NCI-H2171 (cell line): ENCODE results near the gene PTGDR2.

Experiments used
- DNase-seq: peaks from one replicate; lab custom pipeline; 2025; lab: John Stamatoyannopoulos, UW

The PTGDR2 gene

DNA sequence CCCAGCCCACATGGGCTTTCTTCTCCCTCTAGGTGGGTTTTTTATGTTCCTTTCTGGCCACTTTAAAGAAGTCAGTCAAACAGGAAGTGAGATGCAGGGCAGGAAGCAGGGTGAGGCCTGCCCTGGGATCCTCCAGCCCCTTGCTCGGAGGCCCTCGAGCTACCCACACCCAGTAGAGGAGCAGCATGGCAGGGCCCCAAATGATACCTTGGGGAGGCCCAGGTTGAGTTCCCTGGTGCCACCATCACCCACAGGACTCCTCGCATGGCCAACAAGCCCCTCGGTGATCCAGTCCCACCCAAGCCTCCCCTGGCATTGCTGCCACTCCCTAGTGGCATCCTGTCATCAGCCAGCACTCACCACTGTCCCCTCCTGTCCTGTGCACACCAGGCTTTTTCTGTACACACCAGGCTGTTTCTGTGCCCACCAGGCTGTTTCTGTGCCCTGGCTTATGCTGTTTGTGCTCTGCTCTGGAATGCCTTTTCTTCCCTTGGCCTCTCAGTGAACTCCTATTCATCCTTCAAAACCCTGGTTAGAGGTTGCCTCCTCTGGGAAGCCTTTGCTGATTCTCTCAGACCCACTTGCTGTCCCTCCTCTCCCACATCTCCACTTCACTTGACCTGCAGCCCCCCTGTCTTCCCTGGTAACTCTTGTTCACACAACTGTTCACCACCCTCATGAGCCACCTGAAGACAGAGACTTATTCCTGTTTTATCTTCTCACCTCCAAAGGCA is 3.1 kb upstream of the PTGDR2 start:
- DNase-seq: no peak

DNA sequence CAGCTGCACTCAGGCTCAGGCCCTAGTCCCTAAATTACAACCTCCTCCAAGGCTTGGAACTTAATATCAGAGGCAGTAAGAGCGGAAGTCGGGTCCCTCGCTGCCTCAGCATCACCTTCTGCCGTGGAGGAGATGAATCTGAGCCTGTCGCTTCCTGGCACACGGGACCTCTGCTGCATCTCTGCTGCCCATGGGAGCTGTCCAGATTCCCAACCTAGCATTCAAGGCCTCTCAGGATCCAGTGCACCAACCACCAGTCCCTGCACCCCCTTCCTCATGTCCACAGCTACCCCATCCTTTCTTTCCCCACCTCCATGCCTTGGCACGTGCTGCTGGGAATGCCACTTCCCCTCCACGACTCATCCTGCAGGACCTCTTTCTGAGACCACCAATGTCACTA is 2.5 kb upstream of the PTGDR2 start:
- no peak for DNase-seq

DNA sequence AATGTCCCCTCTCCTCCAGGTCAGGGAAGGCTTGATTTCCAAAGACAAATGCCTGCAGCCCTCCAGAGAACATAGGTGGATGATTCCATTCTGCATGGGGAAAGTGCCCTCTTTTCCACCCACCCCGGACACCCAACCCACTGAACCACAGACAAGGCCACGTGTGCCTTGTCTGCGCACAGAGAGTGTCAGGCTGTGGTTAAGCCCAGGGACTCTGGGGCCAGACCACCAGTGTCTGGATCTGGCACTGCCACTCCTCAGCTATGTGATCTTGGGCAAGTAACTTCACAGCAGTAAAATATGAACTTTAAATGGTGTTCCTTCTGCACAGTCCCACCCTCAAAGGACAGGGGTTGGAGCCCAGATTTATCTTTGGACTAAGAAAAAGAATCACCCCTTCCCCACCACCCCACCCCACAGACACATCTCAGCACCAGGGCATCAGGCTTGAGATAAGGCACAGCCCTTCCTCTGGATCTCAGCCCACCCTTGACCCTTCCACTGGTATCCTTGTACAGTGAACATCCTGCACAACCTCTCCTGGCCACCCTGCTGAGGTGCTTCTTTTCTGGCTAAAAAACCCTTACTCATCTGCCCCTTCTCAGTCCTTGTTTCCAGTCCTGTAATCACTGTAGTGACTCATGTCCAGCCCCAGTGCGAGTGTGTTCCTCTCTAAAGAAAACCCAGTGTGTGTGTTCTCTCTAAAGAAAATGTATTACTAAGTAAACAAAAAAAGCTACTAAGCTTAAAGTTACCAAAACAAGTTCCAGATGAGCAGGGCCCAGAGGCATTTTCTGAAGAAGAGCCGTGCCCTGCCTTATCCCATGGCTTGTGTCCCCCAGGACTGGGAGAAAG is 1.9 kb upstream of the PTGDR2 start:
- DNase-seq: no peak

DNA sequence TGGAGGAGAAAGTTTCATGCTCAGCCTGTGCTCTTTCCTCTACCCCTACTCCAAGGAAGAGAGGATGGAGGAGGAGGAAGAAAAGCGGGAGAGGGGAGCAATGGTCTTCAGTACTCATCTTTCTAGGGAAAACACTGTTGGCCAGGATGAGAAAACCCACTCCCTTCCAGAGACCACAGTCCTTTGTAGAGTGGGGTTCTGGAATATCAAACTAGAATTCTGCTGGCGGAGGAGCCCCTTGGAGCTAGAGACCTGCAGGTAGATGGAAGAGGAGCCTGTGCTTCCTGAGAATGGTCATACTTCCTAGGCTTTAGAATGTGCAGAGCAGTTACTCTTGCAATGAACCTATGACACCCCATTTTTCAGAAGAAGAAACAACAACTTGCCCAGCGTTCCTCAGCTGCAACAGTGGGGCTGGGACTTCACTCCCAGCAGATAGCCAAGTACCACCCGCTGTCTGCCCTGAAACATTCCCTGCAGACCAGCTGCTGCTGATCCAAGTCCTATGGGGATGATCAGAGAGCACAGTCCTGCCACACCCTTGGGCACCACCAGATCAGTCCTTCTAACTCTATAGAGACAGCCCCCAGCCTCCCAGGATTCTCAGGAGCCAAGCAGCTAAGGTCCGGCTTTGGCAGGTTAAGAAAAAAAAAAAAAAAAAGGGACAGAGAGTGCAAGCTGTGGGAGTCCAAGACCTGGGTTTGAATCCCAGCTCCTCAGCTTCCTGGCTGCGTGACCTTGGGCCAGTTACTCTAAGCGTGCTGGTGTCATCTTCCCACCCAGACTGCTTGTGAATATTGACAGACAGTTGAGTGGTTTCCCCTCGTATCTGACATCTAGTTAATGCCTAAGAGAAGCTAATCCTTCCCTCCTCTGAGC is 664 bp downstream of the PTGDR2 start:
- DNase-seq: no peak

DNA sequence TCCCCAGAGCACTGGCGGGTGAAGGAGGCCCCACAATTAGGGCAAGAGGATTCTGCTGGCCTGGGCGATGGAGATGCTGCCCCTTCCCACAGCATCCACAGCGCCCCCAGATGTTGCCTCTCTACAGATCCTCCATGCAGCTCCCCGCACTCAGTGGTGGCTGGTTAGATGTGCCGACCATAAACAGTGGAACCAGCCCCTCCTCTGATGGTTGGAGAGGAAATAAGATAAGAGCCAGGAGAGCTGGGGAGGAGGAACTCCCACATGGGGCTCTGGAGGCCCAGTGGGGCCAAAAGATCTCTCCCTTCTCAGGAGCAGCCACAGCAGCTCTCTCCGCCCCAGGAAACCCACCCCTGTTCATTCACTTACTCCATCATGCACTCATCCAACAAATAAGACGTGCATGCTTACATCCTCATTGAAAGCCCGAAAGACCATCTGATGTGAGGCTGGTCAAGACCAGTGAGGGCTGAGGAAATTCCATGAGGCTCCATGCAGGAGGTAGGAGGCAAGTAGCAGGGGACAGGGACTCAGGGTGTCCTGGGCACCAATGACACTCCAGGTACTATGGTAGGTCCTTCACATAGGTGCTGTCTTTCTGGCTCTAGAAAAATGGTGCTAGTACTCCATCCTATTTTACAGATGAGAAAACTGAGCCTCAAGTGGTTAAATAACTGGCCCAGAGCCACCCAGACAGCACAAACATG is 1.5 kb downstream of the PTGDR2 start:
- DNase-seq: no peak

DNA sequence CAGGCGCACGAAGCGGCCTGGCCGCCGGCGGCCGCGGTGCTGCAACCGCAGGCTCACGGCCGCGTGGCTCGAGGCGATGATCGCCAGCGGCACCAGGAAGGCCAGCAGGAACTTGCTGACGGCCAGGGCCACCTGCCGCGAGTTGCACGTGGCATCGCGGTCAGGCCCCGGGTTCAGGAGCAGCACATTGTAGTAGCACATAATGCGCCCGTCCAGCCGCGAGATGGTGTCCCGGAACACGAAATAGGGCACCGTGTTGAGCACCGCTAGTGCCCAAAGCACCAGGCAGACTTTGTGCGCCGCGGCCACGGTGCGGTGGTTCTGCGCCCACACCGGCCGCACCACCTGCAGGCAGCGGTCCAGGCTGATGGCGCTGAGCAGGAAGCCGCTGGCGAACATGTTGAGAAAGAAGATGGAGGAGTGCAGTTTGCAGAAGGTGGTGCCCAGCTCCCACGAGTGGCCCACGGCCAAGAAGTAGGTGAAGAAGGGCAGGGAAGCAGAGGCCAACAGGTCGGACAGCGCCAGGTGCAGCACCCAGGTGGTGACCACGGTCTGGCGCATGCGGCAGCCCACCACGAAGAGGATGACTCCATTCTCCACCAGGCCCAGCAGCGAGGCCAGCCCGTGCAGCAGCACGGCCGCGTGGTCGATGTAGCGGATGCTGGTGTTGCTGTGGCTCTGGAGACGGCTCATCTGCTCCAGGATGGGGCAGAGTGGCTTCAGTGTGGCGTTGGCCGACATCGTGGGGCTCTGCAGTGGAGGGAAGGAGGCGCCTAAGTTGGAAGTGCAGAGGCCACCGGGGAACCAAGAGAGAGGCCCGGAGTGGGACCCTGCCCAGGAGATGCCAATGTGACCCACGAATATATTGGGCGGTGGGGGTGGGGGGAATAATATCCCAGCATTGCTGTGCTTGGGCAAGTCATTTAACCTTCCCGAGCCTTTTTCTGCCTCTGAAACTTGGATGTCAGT is 2.5 kb downstream of the PTGDR2 start:
- no peak for DNase-seq

DNA sequence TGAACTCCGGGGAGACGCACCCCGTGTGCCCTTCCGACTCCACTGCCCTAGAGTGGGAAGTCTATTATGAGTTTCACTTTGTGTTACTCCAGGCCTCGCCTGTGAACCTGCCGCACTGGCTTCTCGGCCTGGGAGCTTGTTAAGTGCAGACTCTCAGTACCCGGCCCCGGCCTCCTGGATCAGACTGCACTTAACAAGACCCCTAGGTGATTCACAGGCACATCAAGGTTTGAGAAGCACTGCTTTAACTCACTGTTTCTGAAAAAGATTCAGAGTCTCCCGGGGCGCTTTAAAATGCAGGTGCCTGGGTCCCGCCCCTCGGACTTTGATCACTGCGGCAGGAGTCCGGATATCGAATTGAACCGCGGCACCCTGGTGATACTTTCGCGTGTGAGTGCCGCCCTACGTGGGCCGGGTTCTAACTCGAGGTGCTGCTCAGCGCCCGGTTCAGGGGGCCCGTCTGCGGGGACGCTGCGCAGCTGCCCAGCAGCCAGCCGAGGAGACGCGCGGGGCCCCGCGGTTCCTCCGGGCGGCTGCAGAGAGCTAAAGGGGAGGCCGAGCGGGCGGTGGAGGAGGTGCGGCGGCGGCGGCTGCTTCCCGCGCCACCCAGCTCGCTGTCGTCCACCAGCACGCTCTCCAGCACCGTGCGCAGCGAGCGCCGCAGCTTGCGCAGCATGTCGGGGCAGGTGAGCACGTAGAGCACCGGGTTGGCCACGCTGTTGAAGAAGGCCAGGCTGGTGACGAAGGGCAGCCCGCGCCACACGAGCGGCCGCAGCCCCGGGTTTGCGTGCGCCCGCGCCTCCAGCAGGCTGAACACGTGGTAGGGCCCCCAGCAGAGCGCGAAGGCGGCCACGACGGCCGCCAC is 3.4 kb downstream of the PTGDR2 start:
- DNase-seq: no peak

DNA sequence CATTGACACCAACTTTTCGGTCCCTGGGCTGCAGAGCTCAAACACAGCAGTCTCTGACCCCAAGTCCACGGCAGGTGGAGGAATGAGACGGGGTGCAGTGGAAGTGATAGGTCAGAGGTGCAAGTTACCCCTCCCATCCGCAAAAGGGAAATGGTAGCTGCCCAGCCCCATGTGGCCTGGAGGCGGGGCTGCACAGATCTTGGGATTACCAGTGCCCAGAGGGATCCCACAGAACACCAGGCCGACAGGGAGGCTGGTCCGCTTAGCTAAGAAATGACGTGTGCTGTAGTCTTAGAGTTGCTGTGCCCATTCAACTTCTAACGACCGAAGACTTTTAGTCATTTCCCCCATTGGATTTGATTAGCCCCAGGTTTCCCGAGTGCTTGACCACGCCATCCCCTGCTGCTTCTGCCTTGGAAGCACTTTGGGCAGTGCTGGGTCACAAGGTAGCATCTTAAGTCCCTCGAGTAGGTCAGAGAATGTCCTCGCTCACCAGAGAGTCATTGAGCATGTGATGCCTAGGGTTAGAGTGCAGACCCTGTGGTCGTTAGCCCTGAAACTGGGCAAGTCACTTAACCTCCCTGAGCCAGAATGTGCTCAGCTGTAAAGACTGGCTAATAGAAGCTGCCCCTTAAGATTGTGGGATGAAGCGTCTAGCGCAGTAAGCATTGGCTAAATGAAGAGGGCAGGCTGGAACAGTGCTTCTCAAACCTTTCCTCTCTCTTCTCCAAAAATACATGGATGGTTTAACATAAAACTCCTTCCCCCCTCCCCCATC is 4.2 kb downstream of the PTGDR2 start:
- DNase-seq: no peak

DNA sequence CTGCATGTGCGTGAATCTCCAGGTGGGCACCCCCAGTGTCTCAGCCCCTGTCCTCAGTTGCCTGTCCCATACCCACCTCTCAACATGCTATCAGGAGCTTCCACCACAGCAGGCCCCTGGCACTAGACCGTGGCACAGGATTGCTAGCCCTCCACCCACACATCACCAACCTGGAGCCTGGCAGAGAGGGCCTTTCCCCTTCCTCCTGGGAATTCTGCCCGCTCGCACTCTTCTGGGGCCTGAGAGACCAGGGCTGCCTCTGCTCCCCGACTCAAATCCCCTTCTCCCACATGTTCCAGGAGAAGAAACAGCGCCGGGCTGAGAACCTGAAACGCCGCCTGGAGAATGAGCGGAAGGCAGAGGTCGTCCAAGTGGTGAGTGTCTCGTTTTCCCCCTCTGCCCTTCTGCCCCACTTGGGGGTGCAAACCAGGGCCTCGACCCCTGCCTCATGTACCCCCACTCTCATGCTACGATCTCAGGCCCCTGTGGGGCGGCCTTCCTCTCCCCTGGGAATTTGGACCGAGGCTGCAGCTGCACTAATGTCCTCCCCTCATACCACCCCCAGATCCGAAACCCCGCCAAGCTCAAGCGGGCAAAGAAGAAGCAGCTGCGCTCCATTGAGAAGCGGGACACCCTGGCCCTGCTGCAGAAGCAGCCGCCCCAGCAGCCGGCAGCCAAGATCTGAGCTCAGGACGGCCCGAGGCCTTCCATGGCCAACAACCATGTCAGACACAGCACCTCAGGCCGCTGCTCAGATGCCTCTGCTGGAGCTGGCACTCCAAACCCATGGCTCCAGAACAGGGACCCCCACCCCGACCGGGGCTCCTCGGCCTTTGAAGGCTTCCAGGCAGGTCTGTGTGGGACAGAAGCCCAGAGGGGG is 5.9 kb downstream of the PTGDR2 start:
- no peak for DNase-seq

DNA sequence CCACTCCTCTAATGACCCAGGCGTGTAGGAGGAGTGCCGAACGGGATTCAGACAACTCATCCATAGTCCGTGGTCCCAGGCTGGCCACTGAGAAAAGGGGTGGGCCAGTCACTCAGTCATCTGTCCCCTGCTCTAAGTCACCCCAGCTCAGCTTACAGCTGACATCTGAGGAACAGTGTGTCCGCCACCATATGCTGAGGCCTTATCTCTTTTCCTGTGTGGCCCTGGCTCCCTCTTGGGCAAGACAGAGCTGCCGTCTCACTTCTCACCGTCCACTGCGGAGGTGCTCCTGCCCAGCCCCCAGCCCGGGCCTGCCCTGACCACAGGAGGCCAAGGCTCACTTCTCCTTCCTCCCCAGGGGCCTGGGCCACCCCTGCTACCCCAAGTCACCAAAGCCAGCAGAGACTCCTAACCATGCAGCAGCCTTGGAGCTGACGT is 7.0 kb downstream of the PTGDR2 start:
- DNase-seq: no peak

DNA sequence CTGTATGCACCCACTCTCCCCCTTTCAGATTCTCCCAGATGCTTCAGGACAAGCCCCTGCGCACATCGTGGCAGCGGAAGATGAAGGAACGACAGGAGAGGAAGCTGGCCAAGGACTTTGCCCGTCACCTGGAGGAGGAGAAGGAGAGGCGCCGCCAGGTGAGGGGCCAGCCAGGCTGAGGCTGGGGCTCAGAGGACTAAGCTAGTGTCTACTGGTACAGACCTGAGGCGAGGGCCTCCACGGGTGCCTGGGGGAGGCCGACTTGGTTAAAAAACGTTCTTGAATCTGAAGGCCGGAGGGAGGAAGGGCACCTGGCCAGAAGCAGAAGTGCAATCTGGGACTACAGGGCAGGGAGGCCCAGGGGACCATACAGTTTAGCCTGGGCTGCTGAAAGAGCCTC is 7.9 kb downstream of the PTGDR2 start:
- DNase-seq: no peak

DNA sequence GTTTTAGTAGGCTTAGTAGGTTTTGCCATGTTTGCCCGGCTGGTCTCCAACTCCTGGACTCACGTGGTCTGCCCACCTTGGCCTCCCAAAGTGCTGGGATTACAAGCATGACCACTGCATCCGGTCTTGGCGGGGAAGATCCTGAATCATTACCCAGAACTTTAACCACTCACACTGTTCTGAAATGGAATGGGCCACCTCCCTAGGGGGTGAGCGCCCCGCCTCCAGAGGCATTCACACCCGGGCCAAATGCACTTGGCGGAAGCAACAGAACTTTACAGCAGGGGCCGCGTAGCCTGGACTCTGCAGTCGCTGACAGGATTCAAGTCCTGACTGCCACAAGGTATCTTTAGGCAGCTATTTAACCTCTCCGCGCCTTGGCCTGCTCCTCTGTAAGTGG is 8.5 kb downstream of the PTGDR2 start:
- DNase-seq: no peak

DNA sequence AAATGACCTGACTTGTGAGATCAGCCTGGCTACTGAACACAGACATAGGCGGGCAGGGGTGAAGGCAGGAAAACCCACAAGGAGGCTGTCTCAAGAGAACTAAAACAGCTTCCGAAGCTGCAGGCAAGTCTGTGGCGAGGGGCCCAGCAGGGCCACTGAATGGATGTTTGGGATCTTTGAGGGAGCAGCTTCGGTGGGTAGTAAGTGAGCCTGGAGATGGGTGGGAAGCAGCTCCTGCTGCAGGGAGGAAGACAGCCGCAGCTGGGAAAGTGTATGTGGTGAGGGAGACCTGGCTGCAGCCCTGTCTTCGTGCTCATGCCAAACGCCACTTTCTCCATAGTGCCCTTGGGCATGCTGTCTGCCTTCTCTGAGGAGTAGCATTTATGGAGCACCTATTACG is 10.4 kb downstream of the PTGDR2 start:
- no peak for DNase-seq

DNA sequence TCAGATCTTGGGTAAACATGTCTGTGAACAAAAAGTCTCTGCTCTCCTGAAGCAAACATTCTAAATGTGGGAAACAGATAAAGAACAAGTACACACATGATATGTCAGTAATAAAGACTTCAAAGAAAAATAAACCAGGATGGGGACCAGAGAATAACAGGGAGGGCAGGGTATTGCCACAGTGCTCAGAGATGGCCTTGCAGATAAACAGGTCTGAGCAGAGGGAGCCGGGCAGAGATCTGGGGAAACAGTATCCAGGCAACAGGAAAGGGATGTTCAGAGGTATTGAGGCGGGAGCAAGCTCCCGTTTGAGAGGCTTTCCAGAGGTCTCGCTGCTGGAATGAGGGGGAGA is 10.9 kb downstream of the PTGDR2 start:
- DNase-seq: no peak

DNA sequence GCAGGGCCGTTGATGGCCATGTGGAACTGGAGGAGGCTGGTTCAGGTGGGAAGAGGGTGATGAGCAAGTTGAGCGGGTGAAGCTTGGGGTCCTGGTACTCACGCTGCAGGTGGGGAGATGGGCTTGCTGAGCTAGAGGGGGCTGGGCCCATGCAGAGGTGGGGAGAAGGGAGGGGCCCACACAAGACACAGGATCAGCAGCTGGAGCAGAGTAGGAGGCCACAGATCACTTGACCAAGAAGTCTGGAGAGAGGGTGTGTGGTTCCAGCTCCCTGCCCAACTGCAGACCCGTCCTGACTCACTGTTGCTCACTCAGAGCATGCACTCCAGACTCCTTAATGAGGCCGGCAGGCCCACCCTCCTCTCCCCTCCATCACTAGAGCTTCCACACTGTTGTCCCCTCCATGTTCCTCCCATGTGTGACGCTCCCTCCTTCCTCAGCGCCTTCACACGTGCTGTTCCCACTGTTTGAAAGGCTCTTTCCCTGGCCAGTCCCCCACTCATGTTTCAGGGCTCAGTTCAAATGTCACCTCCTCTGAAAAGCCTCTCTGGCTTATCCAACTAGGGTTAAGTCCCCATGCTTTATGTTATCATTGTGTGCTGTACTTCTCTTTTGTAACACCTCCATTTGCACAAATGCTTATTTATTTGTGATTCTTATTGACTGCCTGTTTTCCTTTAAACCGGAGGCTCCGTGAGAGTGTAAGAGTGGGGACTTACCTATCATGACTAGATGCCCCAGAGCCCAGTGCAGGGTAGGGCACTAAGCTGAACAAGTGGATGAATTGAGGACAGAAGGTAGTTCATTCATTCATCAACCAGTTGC is 11.5 kb downstream of the PTGDR2 start:
- no peak for DNase-seq

DNA sequence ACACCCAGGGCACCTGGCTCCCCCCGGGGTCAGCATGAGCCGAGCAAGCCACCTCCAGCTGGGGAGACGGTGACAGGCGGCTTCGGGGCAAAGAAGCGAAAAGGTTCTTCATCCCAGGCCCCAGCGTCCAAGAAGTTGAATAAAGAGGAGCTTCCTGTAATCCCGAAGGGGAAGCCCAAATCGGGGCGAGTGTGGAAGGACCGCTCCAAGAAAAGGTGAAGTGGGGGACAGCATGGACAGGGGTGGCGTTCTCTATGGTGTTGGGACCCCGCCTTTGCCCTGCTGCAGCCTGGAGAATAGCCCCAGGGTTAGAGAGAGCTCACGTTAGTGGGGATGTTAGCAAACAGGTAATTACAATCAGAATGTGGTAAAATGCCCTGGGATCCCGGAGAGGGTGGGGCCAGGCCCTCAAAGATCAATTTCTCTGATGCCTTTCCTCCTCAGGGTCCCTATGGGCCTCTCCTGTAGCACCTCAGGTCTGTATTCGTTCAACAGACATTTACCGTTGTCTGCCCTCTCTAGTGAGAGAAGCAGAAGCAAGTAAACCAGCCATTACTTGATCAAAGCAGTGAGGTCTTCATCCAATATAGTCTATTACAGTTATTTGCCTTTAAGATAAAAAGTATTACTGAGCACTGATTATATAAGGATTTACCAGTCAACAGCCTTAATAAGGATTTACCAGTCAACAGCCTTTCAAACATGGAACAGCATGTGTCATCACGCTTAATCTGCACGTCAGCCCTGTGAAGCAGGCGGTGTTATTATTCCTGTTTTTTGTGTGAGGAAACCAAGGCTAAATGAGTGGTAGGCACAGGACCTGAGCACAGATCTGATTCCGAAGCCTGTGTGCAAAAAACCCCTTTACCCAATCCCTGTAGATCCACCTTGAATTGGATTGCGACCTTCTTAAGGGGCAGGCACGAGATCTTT is 12.8 kb downstream of the PTGDR2 start:
- DNase-seq: no peak
